HG02588 (cell line): Measurements from ENCODE around the gene CEP112.
"Not testable (repeated sequence)": the region's sequence is repeated elsewhere in the genome, so short reads cannot be mapped to it uniquely, and the experiment has no call there.

Experiments used
- ATAC-seq: cut with Tn5 transposase; IDR thresholded peaks from one replicate; pipeline ENCODE4 v1.9.1; 2021; ENCODE audit warnings: mild to moderate bottlenecking, moderate library complexity; ENCODE audit not compliant: unreplicated experiment

Gene CEP112

GRCh38 chr17:65797101-65797500 lies 394.8 kb downstream of the CEP112 start:
- no peak for ATAC-seq

GRCh38 chr17:65794572-65794971 lies 397.4 kb downstream of the CEP112 start:
- ATAC-seq: no peak

- ATAC-seq: no peak
Measured at GRCh38 chr17:65790241-65790640, 401.7 kb downstream of the CEP112 start.

- no peak for ATAC-seq
Measured at GRCh38 chr17:65787503-65787902, 404.4 kb downstream of the CEP112 start.

- ATAC-seq: no peak
Measured at GRCh38 chr17:65786479-65786878, 405.5 kb downstream of the CEP112 start.

- ATAC-seq: no peak
Measured at GRCh38 chr17:65785109-65785508, 406.8 kb downstream of the CEP112 start.

GRCh38 chr17:65783845-65784334 lies 408.0 kb downstream of the CEP112 start:
- ATAC-seq: no peak

GRCh38 chr17:65782104-65782706 lies 409.7 kb downstream of the CEP112 start:
- not testable (repeated sequence) for ATAC-seq

- no peak for ATAC-seq
Measured at GRCh38 chr17:65780111-65780510, 411.8 kb downstream of the CEP112 start.

- no peak for ATAC-seq
Measured at GRCh38 chr17:65776890-65777289, 415.0 kb downstream of the CEP112 start.

GRCh38 chr17:65774787-65775186 lies 417.1 kb downstream of the CEP112 start:
- no peak for ATAC-seq

GRCh38 chr17:65772989-65773388 lies 418.9 kb downstream of the CEP112 start:
- ATAC-seq: no peak

GRCh38 chr17:65771704-65772103 lies 420.2 kb downstream of the CEP112 start:
- no peak for ATAC-seq

GRCh38 chr17:65763786-65764185 lies 428.1 kb downstream of the CEP112 start:
- ATAC-seq: no peak

- ATAC-seq: no peak
Measured at GRCh38 chr17:65762973-65763372, 429.0 kb downstream of the CEP112 start.

- no peak for ATAC-seq
Measured at GRCh38 chr17:65759532-65759931, 432.4 kb downstream of the CEP112 start.

GRCh38 chr17:65756760-65757159 lies 435.2 kb downstream of the CEP112 start:
- ATAC-seq: no peak

GRCh38 chr17:65755799-65756198 lies 436.1 kb downstream of the CEP112 start:
- ATAC-seq: no peak

- ATAC-seq: no peak
Measured at GRCh38 chr17:65754630-65755029, 437.3 kb downstream of the CEP112 start.

GRCh38 chr17:65754081-65754480 lies 437.9 kb downstream of the CEP112 start:
- ATAC-seq: no peak

- ATAC-seq: no peak
Measured at GRCh38 chr17:65753348-65753747, 438.6 kb downstream of the CEP112 start.

- ATAC-seq: no peak
Measured at GRCh38 chr17:65751263-65751662, 440.7 kb downstream of the CEP112 start.

GRCh38 chr17:65750631-65751115 lies 441.3 kb downstream of the CEP112 start:
- no peak for ATAC-seq
